H9 (cell line): Measurements from ENCODE around the gene APP. TPM values are rescaled to one million over a fixed set of nuclear protein-coding genes. Genes with fewer than 3 reads are reported as not detected.
A peak's percentile ranks its signal among the peaks of the same experiment; 100 is the strongest.

Experiments
- DNase-seq: peaks from one replicate; pipeline ENCODE4 v3.0.0-alpha.2; 2017
- H2AFZ ChIP-seq: one replicate; pipeline ENCODE4 v1.6.1; 2013; ENCODE audit warnings: mild to moderate bottlenecking, low read length, control low read depth, moderate library complexity
- H2AK5ac ChIP-seq: 2 replicates; pipeline ENCODE4 v1.6.1; 2013; ENCODE audit warnings: low read length, control low read depth, mixed read lengths; ENCODE audit not compliant: insufficient read length
- H2BK120ac ChIP-seq: one replicate; pipeline ENCODE4 v1.6.1; 2013; ENCODE audit warnings: low read depth, mild to moderate bottlenecking, low read length, control low read depth, inconsistent platforms; ENCODE audit not compliant: poor library complexity, severe bottlenecking
- H2BK12ac ChIP-seq: 2 replicates; pipeline ENCODE4 v1.6.1; 2013; ENCODE audit warnings: low read length, control low read depth, mixed read lengths, low read depth; ENCODE audit not compliant: insufficient read length
- H2BK15ac ChIP-seq: 2 replicates; pipeline ENCODE4 v1.6.1; 2013; ENCODE audit warnings: low read depth, low read length, control low read depth
- H2BK20ac ChIP-seq: one replicate; pipeline ENCODE4 v1.6.1; 2013; ENCODE audit warnings: low read depth, mild to moderate bottlenecking, low read length, control low read depth, inconsistent platforms; ENCODE audit not compliant: poor library complexity, severe bottlenecking
- H2BK5ac ChIP-seq: 2 replicates; pipeline ENCODE4 v1.6.1; 2013; ENCODE audit warnings: low read length, control low read depth, mixed read lengths; ENCODE audit not compliant: insufficient read length
- H3K14ac ChIP-seq: 2 replicates; pipeline ENCODE4 v1.6.1; 2013; ENCODE audit warnings: low read length, control low read depth; ENCODE audit not compliant: insufficient read depth
- H3K18ac ChIP-seq: 2 replicates; pipeline ENCODE4 v1.6.1; 2013; ENCODE audit warnings: low read depth, mild to moderate bottlenecking, mixed read lengths, low read length, control low read depth; ENCODE audit not compliant: insufficient read length
- H3K23ac ChIP-seq: 2 replicates; pipeline ENCODE4 v1.6.1; 2013; ENCODE audit warnings: low read length, control low read depth, mixed read lengths, low read depth; ENCODE audit not compliant: insufficient read length
- H3K23me2 ChIP-seq: 2 replicates; pipeline ENCODE4 v1.6.1; 2013; ENCODE audit warnings: low read depth, mild to moderate bottlenecking, mixed read lengths, low read length, control low read depth; ENCODE audit not compliant: insufficient read length, poor library complexity, severe bottlenecking
- H3K27ac ChIP-seq: 2 replicates; pipeline ENCODE4 v1.5.1; 2013; ENCODE audit warnings: low read length, control low read depth, mixed read lengths, low read depth; ENCODE audit not compliant: insufficient read length
- H3K27me3 ChIP-seq: 2 replicates; pipeline ENCODE4 v1.6.1; 2013; ENCODE audit warnings: low read length, control low read depth, inconsistent platforms; ENCODE audit not compliant: insufficient read depth
- H3K4ac ChIP-seq: 2 replicates; pipeline ENCODE4 v1.6.1; 2013; ENCODE audit warnings: low read depth, mild to moderate bottlenecking, control low read depth, inconsistent platforms, low read length, moderate library complexity
- H3K4me1 ChIP-seq: 2 replicates; pipeline ENCODE4 v1.6.1; 2013; ENCODE audit warnings: low read length, control low read depth, inconsistent platforms; ENCODE audit not compliant: insufficient read depth
- H3K4me2 ChIP-seq: 2 replicates; pipeline ENCODE4 v1.6.1; 2013; ENCODE audit warnings: low read length, control low read depth, mixed read lengths; ENCODE audit not compliant: insufficient read length, insufficient read depth
- H3K56ac ChIP-seq: 2 replicates; pipeline ENCODE4 v1.6.1; 2013; ENCODE audit warnings: low read depth, mild to moderate bottlenecking, mixed read lengths, low read length, control low read depth; ENCODE audit not compliant: insufficient read length
- H3K79me1 ChIP-seq: 2 replicates; pipeline ENCODE4 v1.6.1; 2013; ENCODE audit warnings: low read depth, mild to moderate bottlenecking, moderate library complexity, low read length, control low read depth, inconsistent platforms; ENCODE audit not compliant: insufficient read depth, poor library complexity, severe bottlenecking
- H3K79me2 ChIP-seq: 2 replicates; pipeline ENCODE4 v1.6.1; 2013; ENCODE audit warnings: low read length, control low read depth, inconsistent platforms; ENCODE audit not compliant: insufficient read depth
- H3K9ac ChIP-seq: 2 replicates; pipeline ENCODE4 v1.6.1; 2013; ENCODE audit warnings: low read length, control low read depth, mixed read lengths; ENCODE audit not compliant: insufficient read length; ENCODE audit errors: extremely low read depth
- H3K9me3 ChIP-seq: one replicate; pipeline ENCODE4 v1.6.1; 2013; ENCODE audit warnings: low read depth, low read length, inconsistent platforms; ENCODE audit not compliant: control insufficient read depth
- H3T11ph ChIP-seq: one replicate; pipeline ENCODE4 v1.6.1; 2013; ENCODE audit warnings: mild to moderate bottlenecking, low read length, control low read depth, inconsistent platforms
- H4K20me1 ChIP-seq: one replicate; pipeline ENCODE4 v1.6.1; 2013; ENCODE audit not compliant: control insufficient read depth, insufficient read length, insufficient read depth
- H4K5ac ChIP-seq: 2 replicates; pipeline ENCODE4 v1.6.1; 2013; ENCODE audit warnings: low read depth, mild to moderate bottlenecking, mixed read lengths, low read length, control low read depth; ENCODE audit not compliant: insufficient read length
- H4K8ac ChIP-seq: replicated peaks from 2 replicates; pipeline ENCODE4 v1.6.1; 2013; ENCODE audit warnings: low read length, control low read depth, mixed read lengths, low read depth; ENCODE audit not compliant: insufficient read length
- H4K91ac ChIP-seq: 2 replicates; pipeline ENCODE4 v1.6.1; 2013; ENCODE audit warnings: low read depth, mild to moderate bottlenecking, moderate library complexity, mixed read lengths, low read length, control low read depth; ENCODE audit not compliant: insufficient read length
- H3K27ac Mint-ChIP-seq, 3 experiments: 2 replicates in 2 of 3; 3 replicates in 1 of 3; pipeline ENCODE4 v1.8.0; 2020 to 2021; ENCODE audit warnings: mixed read lengths in 3 of 3, mild to moderate bottlenecking in 1 of 3, moderate library complexity in 1 of 3
- H3K27me3 Mint-ChIP-seq: 2 replicates; pipeline ENCODE4 v1.8.0; 2021; ENCODE audit warnings: low read depth, mild to moderate bottlenecking, moderate library complexity, mixed read lengths
- H3K36me3 Mint-ChIP-seq, 3 experiments: 2 replicates in 2 of 3; 3 replicates in 1 of 3; pipeline ENCODE4 v1.8.0; 2020 to 2021; ENCODE audit warnings: low read depth in 3 of 3, mixed read lengths in 3 of 3; ENCODE audit not compliant: insufficient read depth in 1 of 3
- H3K4me1 Mint-ChIP-seq, 2 experiments: 2 replicates each; pipeline ENCODE4 v1.8.0; 2020; ENCODE audit warnings: mixed read lengths in 2 of 2
- H3K4me3 Mint-ChIP-seq, 2 experiments: 2 replicates in 1 of 2; 3 replicates in 1 of 2; pipeline ENCODE4 v1.8.0; 2020 to 2021; ENCODE audit warnings: mild to moderate bottlenecking in 2 of 2, mixed read lengths in 2 of 2, moderate library complexity in 1 of 2
- H3K9me3 Mint-ChIP-seq, 2 experiments: 2 replicates in 1 of 2; 3 replicates in 1 of 2; pipeline ENCODE4 v1.8.0; 2020; ENCODE audit warnings: mild to moderate bottlenecking in 2 of 2, mixed read lengths in 2 of 2, moderate library complexity in 1 of 2
- WGBS: extraction: QIAGEN DNeasy Blood & Tissue Kit; methylation state at CpG from one replicate; pipeline ENCODE4 v1.1.7; 2013; ENCODE audit warnings: missing lambda C conversion rate, low lambda C conversion rate, mixed read lengths; ENCODE audit not compliant: insufficient read length; ENCODE audit errors: extremely low coverage; 5-methylcytosine and 5-hydroxymethylcytosine counted together
- total RNA-seq: library from RNA; stranded (reverse); gene quantifications from 2 replicates; pipeline ENCODE4 v1.2.1, GENCODE V29; 2021
- TF ChIP-seq, protein P1 (sequence below): fragments of 200-600 bp; sonication (generic); conservative IDR thresholded peaks from 3 replicates; pipeline ENCODE4 v1.8.0; 2021; ENCODE audit warnings: antibody characterized with exemption, mild to moderate bottlenecking

Gene APP
- total RNA-seq, 1 experiment from 2014 or later, result 380 TPM

DNA sequence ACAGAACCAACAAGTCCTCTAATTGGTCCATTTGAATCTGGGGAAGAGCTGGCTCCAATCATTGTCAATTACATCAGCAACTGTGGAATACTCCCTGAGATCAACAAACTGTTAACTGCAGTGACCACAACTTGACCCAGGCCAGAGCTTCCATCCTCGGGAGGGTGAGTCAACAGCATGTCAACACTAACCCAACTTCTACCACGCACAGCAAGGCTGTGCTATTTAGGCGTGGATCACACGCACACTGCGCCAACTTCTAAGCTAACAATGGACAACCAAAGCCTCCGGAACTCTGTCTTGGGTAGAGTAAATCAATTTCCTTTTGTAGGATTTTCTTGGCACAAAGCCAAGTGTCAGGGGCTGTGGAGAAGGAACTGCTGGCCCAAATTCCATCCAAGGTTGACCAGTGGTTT is 30.4 kb downstream of the APP start:
- no peak overlapping the region for H4K91ac ChIP-seq
- no peak overlapping the region for H3K23ac ChIP-seq
- no peak overlapping the region for H3K4me2 ChIP-seq
- Mint-ChIP-seq H3K9me3 (no peaks in the 10 kb centered on the region), H3K36me3 (peaks cover 10 to 21% (median 17%) of the 10 kb centered on the region in 3 experiments), H3K27me3 (no peaks in the 10 kb centered on the region), H3K4me3 (no peak overlapping the region), H3K27ac (peak overlapping the region; percentile 8 to 16 (median 13); a peak in 4 of 7 replicates), H3K4me1 (peaks cover 42 to 52% of the 10 kb centered on the region in 2 experiments)
- H2AFZ ChIP-seq, result no peak overlapping the region
- TF ChIP-seq, protein P1, sequence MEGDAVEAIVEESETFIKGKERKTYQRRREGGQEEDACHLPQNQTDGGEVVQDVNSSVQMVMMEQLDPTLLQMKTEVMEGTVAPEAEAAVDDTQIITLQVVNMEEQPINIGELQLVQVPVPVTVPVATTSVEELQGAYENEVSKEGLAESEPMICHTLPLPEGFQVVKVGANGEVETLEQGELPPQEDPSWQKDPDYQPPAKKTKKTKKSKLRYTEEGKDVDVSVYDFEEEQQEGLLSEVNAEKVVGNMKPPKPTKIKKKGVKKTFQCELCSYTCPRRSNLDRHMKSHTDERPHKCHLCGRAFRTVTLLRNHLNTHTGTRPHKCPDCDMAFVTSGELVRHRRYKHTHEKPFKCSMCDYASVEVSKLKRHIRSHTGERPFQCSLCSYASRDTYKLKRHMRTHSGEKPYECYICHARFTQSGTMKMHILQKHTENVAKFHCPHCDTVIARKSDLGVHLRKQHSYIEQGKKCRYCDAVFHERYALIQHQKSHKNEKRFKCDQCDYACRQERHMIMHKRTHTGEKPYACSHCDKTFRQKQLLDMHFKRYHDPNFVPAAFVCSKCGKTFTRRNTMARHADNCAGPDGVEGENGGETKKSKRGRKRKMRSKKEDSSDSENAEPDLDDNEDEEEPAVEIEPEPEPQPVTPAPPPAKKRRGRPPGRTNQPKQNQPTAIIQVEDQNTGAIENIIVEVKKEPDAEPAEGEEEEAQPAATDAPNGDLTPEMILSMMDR, result no peak
- H2BK12ac ChIP-seq, result no peak overlapping the region
- H2BK20ac ChIP-seq, result no peak overlapping the region
- no peak overlapping the region for H2BK15ac ChIP-seq
- no peaks in the 10 kb centered on the region for H3K27me3 ChIP-seq
- H3K27ac ChIP-seq, result no peak overlapping the region
- peaks cover 64% of the 10 kb centered on the region for H3K79me2 ChIP-seq
- H4K5ac ChIP-seq, result no peak overlapping the region
- no CpG with 5 or more reads among the region's 6 CpGs for WGBS
- no peaks in the 10 kb centered on the region for H3K23me2 ChIP-seq
- no peak overlapping the region for H2BK120ac ChIP-seq
- no peak overlapping the region for H3K14ac ChIP-seq
- no peak overlapping the region for H2BK5ac ChIP-seq
- H3K4ac ChIP-seq, result no peak overlapping the region
- no peak overlapping the region for H3T11ph ChIP-seq
- H3K18ac ChIP-seq, result no peak overlapping the region
- no peaks in the 10 kb centered on the region for H3K9me3 ChIP-seq
- H4K20me1 ChIP-seq, result no peaks in the 10 kb centered on the region
- no peak overlapping the region for H4K8ac ChIP-seq
- no peak for DNase-seq
- H2AK5ac ChIP-seq, result no peak overlapping the region
- peaks cover 4% of the 10 kb centered on the region for H3K79me1 ChIP-seq
- no peak overlapping the region for H3K9ac ChIP-seq
- H3K4me1 ChIP-seq, result no peaks in the 10 kb centered on the region
- no peak overlapping the region for H3K56ac ChIP-seq
